ENCODE results near the gene DRC7.
A peak's percentile ranks its signal among the peaks of the same experiment; 100 is the strongest.

Gene DRC7

DNA sequence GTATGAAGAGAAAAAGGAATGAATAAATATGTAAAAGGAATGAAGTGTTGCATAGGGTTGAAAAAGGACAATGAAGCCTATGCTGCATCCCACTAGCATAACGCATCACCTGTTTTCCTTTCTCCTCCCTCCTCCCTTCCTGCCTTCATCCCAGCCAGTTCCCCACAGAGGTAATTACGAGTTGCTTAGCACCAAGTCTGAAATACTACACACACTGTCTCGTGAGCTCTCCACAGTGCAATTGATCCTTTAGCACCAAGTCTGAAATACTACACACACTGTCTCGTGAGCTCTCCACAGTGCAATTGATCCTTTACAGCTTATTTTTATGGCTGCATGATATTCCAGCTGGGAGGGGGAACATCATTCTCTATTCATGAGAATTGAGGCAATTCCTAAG lies 1.1 kb upstream of the DRC7 start:
- peaks cover 0 to 8% (median 0%) of the 10 kb centered on the region in 5 donors for H3K4me1 ChIP-seq (ENCODE audit: control insufficient read depth in 5 of 5, insufficient read depth in 5 of 5, low read length in 5 of 5)
- H3K9me3 ChIP-seq (ENCODE audit: control insufficient read depth in 5 of 5, low read length in 5 of 5), result no peaks in the 10 kb centered on the region
- H3K36me3 ChIP-seq (ENCODE audit: control insufficient read depth in 5 of 5, insufficient read depth in 5 of 5, low read length in 5 of 5), result no peaks in the 10 kb centered on the region
- H3K27me3 ChIP-seq (ENCODE audit: control insufficient read depth in 5 of 5, insufficient read depth in 4 of 5, low read length in 5 of 5), result peaks cover 5 to 15% (median 13%) of the 10 kb centered on the region in 5 donors
- H3K4me3 ChIP-seq (ENCODE audit: low read depth in 1 of 5, low read length in 5 of 5), result no peak overlapping the region
- no peak overlapping the region for H3K27ac ChIP-seq (ENCODE audit: low read depth, low read length)
- no peak overlapping the region for H3K9ac ChIP-seq (ENCODE audit: low read length in 5 of 5)

DNA sequence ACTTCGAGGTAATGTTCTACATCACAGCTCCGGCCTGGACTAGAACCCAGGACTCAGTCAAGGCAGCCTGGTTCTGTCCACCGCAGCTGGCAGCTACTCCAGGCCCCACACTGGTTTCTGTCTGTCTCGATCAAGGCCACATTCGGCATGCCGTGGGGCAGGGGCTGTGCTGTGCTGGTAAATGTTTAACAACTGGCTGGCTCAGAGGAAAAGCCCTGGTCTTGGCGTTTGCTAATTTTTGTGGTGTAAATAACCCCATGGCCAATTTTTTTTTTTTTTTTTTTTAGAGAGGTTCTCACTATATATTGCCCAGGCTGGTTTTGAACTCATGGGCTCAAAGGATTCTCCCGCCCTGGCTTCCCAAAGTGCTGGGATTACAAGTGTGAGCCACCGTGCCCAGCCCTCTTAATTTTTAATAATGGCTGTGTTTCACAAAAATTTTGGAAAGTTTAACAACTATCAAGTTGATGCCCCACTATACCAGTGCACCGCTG lies 328 bp upstream of the DRC7 start:
- no peak overlapping the region for H3K27ac ChIP-seq (ENCODE audit: low read depth, low read length)
- H3K4me3 ChIP-seq (ENCODE audit: low read depth in 1 of 5, low read length in 5 of 5), result peak overlapping the region in 1 of 5 donors; percentile 53
- no peak overlapping the region for H3K9ac ChIP-seq (ENCODE audit: low read length in 5 of 5)
- H3K27me3 ChIP-seq (ENCODE audit: control insufficient read depth in 5 of 5, insufficient read depth in 4 of 5, low read length in 5 of 5), result peaks cover 5 to 13% (median 8%) of the 10 kb centered on the region in 5 donors
- H3K9me3 ChIP-seq (ENCODE audit: control insufficient read depth in 5 of 5, low read length in 5 of 5), result no peaks in the 10 kb centered on the region
- peaks cover 0 to 8% (median 0%) of the 10 kb centered on the region in 5 donors for H3K4me1 ChIP-seq (ENCODE audit: control insufficient read depth in 5 of 5, insufficient read depth in 5 of 5, low read length in 5 of 5)
- H3K36me3 ChIP-seq (ENCODE audit: control insufficient read depth in 5 of 5, insufficient read depth in 5 of 5, low read length in 5 of 5), result no peaks in the 10 kb centered on the region

DNA sequence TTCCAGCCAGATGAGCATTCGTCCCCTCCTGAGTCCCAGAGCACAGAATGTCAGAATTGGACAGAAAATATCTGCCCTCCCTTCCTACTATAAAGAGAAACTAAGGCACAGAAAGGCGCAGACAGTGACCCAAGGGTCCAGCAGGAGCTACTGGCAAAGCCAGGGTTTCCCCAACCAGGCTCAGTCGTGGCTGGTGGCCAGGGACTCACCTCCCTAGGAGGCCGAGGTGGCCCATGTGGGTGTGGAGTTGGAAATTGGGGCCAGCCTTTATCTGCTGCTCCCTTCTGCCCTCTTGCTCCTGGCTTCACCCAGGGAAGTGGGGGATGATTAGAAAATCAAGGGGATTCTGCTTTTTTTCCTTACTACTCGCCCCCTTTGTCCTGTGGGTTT lies 1.1 kb downstream of the DRC7 start:
- H3K27me3 ChIP-seq (ENCODE audit: control insufficient read depth in 5 of 5, insufficient read depth in 4 of 5, low read length in 5 of 5), result peaks cover 0 to 13% (median 2%) of the 10 kb centered on the region in 5 donors
- H3K36me3 ChIP-seq (ENCODE audit: control insufficient read depth in 5 of 5, insufficient read depth in 5 of 5, low read length in 5 of 5), result no peaks in the 10 kb centered on the region
- no peak overlapping the region for H3K27ac ChIP-seq (ENCODE audit: low read depth, low read length)
- no peak overlapping the region for H3K4me3 ChIP-seq (ENCODE audit: low read depth in 1 of 5, low read length in 5 of 5)
- H3K9me3 ChIP-seq (ENCODE audit: control insufficient read depth in 5 of 5, low read length in 5 of 5), result no peaks in the 10 kb centered on the region
- H3K4me1 ChIP-seq (ENCODE audit: control insufficient read depth in 5 of 5, insufficient read depth in 5 of 5, low read length in 5 of 5), result peaks cover 0 to 5% (median 0%) of the 10 kb centered on the region in 5 donors
- H3K9ac ChIP-seq (ENCODE audit: low read length in 5 of 5), result no peak overlapping the region

DNA sequence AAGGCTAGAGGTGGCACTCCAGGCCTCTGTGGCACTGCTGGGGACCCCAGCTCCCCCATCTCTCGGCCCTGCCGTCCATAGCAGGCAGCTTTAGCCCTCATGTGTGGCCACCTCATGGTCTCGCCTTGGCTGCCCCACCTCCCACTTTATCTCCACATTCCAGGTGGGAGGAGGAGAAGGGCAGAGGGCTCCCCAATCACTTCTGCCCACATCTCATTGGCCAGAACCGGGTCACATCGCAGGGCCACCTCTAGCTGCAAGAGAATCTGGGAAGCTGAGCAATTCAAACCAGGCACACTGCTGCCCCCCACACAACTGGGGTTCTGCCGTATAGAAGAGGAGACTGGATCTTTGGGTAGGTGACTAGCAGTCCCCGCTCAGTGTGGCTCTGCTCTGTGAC lies 1.6 kb downstream of the DRC7 start:
- Histone ChIP-seq H3K4me1 (ENCODE audit: control insufficient read depth in 5 of 5, insufficient read depth in 5 of 5, low read length in 5 of 5) (peaks cover 0 to 5% (median 0%) of the 10 kb centered on the region in 5 donors), H3K27me3 (ENCODE audit: control insufficient read depth in 5 of 5, insufficient read depth in 4 of 5, low read length in 5 of 5) (peaks cover 0 to 10% (median 2%) of the 10 kb centered on the region in 5 donors), H3K27ac (ENCODE audit: low read depth, low read length) (no peak overlapping the region), H3K9me3 (ENCODE audit: control insufficient read depth in 5 of 5, low read length in 5 of 5) (no peaks in the 10 kb centered on the region), H3K9ac (ENCODE audit: low read length in 5 of 5) (no peak overlapping the region), H3K36me3 (ENCODE audit: control insufficient read depth in 5 of 5, insufficient read depth in 5 of 5, low read length in 5 of 5) (no peaks in the 10 kb centered on the region), H3K4me3 (ENCODE audit: low read depth in 1 of 5, low read length in 5 of 5) (no peak overlapping the region)

DNA sequence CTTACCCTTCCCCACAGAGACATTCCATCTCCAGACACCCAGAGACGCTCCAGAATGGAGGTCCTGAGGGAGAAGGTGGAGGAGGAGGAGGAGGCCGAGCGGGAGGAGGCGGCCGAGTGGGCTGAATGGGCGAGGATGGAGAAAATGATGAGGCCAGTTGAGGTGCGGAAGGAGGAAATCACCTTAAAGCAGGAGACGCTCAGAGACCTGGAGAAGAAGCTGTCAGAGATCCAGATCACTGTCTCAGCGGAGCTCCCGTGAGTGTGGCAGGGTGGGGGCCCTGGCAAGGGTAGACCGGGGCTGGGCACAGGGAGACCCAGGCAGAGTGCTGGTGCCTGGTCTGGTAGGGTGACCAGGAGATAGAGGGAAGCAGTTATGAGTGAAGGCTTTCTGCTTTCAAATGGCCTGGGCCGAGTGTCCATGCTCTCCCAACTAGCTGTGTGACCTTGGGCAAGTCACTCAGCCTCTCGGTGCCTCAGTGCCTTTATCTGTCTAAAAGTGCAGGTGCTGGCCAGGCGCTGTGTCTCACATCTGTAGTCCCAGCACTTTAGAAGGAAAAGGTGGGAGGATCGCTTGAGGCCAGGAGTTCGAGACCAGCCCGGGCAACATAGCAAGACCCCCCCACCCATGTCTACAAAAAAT lies 3.4 kb downstream of the DRC7 start:
- H3K36me3 ChIP-seq (ENCODE audit: control insufficient read depth in 5 of 5, insufficient read depth in 5 of 5, low read length in 5 of 5), result no peaks in the 10 kb centered on the region
- H3K9ac ChIP-seq (ENCODE audit: low read length in 5 of 5), result no peak overlapping the region
- H3K9me3 ChIP-seq (ENCODE audit: control insufficient read depth in 5 of 5, low read length in 5 of 5), result no peaks in the 10 kb centered on the region
- peaks cover 0 to 5% (median 0%) of the 10 kb centered on the region in 5 donors for H3K4me1 ChIP-seq (ENCODE audit: control insufficient read depth in 5 of 5, insufficient read depth in 5 of 5, low read length in 5 of 5)
- no peak overlapping the region for H3K4me3 ChIP-seq (ENCODE audit: low read depth in 1 of 5, low read length in 5 of 5)
- H3K27ac ChIP-seq (ENCODE audit: low read depth, low read length), result no peak overlapping the region
- H3K27me3 ChIP-seq (ENCODE audit: control insufficient read depth in 5 of 5, insufficient read depth in 4 of 5, low read length in 5 of 5), result peaks cover 0 to 4% (median 0%) of the 10 kb centered on the region in 5 donors

DNA sequence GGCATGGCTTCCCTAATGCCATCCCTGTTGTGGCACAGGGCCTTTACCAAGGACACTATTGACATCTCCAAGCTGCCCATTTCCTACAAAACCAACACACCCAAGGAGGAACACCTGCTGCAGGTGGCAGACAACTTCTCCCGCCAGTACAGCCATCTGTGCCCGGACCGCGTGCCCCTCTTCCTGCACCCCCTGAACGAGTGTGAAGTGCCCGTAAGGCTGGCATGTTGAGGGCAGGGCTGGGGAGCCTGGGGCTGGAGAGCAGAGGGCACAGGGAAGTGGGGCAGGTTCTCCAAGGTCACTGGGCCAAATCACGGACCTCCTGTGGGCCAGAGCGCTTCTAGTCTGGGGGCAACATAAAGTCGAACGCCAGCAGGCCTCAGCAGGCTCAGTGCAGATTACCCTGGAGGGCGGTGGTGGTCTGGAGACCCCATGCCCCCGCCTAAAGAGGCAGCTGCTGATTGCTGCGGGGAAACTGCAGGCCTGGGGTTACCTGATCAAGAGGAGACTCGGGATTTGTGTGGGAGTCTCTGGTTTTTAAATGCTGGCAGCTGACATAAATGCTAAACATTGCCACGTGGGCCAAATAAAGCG lies 4.3 kb downstream of the DRC7 start:
- peaks cover 0 to 4% (median 0%) of the 10 kb centered on the region in 5 donors for H3K27me3 ChIP-seq (ENCODE audit: control insufficient read depth in 5 of 5, insufficient read depth in 4 of 5, low read length in 5 of 5)
- H3K9ac ChIP-seq (ENCODE audit: low read length in 5 of 5), result no peak overlapping the region
- H3K4me1 ChIP-seq (ENCODE audit: control insufficient read depth in 5 of 5, insufficient read depth in 5 of 5, low read length in 5 of 5), result peaks cover 0 to 5% (median 0%) of the 10 kb centered on the region in 5 donors
- no peaks in the 10 kb centered on the region for H3K36me3 ChIP-seq (ENCODE audit: control insufficient read depth in 5 of 5, insufficient read depth in 5 of 5, low read length in 5 of 5)
- H3K27ac ChIP-seq (ENCODE audit: low read depth, low read length), result no peak overlapping the region
- no peaks in the 10 kb centered on the region for H3K9me3 ChIP-seq (ENCODE audit: control insufficient read depth in 5 of 5, low read length in 5 of 5)
- H3K4me3 ChIP-seq (ENCODE audit: low read depth in 1 of 5, low read length in 5 of 5), result no peak overlapping the region

DNA sequence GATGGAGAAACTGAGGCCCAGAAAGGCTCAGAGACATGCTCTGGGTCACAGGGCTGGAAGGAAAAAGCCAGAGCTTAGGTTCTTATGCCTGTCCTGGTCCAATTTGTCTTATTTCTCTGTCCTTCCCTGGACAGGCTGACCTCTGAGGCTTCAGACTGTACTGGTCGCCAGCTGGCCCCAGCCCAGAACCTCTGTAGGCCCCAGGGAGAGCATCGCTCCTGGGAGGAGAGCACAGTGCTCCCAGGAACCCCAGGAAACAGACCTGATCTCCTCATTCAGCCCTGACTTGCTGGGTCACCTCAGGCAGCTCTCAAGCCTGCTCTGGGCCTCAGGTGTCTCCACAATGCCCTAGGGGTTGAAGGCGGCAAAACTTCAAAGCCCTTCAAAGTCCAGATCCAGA lies 4.9 kb downstream of the DRC7 start:
- Histone ChIP-seq H3K9ac (ENCODE audit: low read length in 5 of 5) (no peak overlapping the region), H3K27ac (ENCODE audit: low read depth, low read length) (no peak overlapping the region), H3K4me3 (ENCODE audit: low read depth in 1 of 5, low read length in 5 of 5) (no peak overlapping the region), H3K4me1 (ENCODE audit: control insufficient read depth in 5 of 5, insufficient read depth in 5 of 5, low read length in 5 of 5) (peaks cover 0 to 5% (median 0%) of the 10 kb centered on the region in 5 donors), H3K36me3 (ENCODE audit: control insufficient read depth in 5 of 5, insufficient read depth in 5 of 5, low read length in 5 of 5) (no peaks in the 10 kb centered on the region), H3K9me3 (ENCODE audit: control insufficient read depth in 5 of 5, low read length in 5 of 5) (no peaks in the 10 kb centered on the region), H3K27me3 (ENCODE audit: control insufficient read depth in 5 of 5, insufficient read depth in 4 of 5, low read length in 5 of 5) (peaks cover 0 to 2% (median 0%) of the 10 kb centered on the region in 5 donors)

DNA sequence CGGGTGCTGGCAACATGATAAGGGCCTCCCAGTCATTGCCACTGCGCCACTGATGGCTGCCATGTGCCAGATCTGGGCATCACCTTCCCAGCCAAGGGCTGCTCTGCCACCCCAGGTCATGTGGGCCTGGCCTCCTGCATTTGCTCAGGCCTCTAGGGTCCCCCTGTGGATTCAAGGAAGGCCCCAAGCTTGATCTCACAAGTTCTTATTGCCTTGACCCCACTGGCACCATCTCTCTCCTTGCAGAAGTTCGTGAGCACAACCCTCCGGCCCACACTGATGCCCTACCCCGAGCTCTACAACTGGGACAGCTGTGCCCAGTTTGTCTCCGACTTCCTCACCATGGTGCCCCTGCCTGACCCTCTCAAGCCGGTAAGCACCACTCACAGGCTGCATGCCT lies 5.3 kb downstream of the DRC7 start:
- Histone ChIP-seq H3K36me3 (ENCODE audit: control insufficient read depth in 5 of 5, insufficient read depth in 5 of 5, low read length in 5 of 5) (no peaks in the 10 kb centered on the region), H3K27ac (ENCODE audit: low read depth, low read length) (no peak overlapping the region), H3K4me1 (ENCODE audit: control insufficient read depth in 5 of 5, insufficient read depth in 5 of 5, low read length in 5 of 5) (peaks cover 0 to under 1% (median 0%) of the 10 kb centered on the region in 5 donors), H3K4me3 (ENCODE audit: low read depth in 1 of 5, low read length in 5 of 5) (no peak overlapping the region), H3K27me3 (ENCODE audit: control insufficient read depth in 5 of 5, insufficient read depth in 4 of 5, low read length in 5 of 5) (peaks cover 0 to under 1% (median 0%) of the 10 kb centered on the region in 5 donors), H3K9ac (ENCODE audit: low read length in 5 of 5) (no peak overlapping the region), H3K9me3 (ENCODE audit: control insufficient read depth in 5 of 5, low read length in 5 of 5) (no peaks in the 10 kb centered on the region)

DNA sequence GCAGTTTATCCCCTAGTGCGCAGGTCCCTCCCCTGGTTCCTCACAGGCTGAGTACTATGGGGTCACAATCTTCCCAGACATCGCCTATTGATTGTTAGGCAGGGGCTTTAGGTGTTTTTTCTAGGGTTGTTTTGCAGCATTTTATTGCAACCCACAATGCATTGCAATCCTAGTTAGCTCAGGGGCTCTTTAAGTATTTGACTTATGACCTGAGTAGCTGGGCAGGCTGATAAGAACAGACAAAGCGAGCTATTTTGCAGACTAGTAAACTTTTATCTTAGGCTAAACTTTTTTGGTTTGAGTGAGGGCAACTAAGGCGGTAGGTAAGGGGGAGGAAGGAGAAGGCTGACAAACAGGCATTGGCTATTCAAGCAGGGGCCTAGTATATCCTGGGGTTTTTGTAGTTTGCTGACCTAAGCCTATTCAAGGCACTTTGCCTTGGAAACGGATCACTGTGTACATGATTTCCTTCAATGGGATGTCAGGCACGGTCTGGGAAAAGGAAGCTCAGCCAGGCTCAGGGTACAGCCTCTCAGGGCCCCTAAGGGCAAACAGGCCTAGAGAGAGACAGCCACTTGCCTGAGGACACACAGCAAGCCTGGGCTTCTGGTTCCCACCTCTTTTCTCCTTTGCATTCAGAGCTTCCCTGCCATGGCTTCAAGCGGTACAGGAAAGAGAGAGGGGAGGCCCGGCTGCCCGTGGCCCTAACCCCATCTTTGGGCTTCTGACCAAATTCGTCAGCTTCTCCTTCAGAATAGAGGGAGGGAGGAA lies 6.4 kb downstream of the DRC7 start:
- Histone ChIP-seq H3K9me3 (ENCODE audit: control insufficient read depth in 5 of 5, low read length in 5 of 5) (no peaks in the 10 kb centered on the region), H3K27me3 (ENCODE audit: control insufficient read depth in 5 of 5, insufficient read depth in 4 of 5, low read length in 5 of 5) (no peaks in the 10 kb centered on the region), H3K4me1 (ENCODE audit: control insufficient read depth in 5 of 5, insufficient read depth in 5 of 5, low read length in 5 of 5) (no peaks in the 10 kb centered on the region), H3K4me3 (ENCODE audit: low read depth in 1 of 5, low read length in 5 of 5) (no peak overlapping the region), H3K9ac (ENCODE audit: low read length in 5 of 5) (no peak overlapping the region), H3K27ac (ENCODE audit: low read depth, low read length) (no peak overlapping the region), H3K36me3 (ENCODE audit: control insufficient read depth in 5 of 5, insufficient read depth in 5 of 5, low read length in 5 of 5) (no peaks in the 10 kb centered on the region)

Measured in subcutaneous abdominal adipose tissue (tissue), 5 donors.